HCT116 (cell line): ENCODE data around the gene ELAVL3. TPM values are rescaled to one million over a fixed set of nuclear protein-coding genes. Genes with fewer than 3 reads are reported as not detected.

Experiments
- ATAC-seq: fragments of 200-7000 bp; cut with Tn5 transposase; 2 replicates; pipeline ENCODE4 v1.9.1; 2020; ENCODE audit warnings: mild to moderate bottlenecking, moderate library complexity
- BruUV-seq: library from RNA; stranded (reverse); fragments of 400-500 nt; replicated peaks from 2 replicates; lab custom pipeline; 2021; lab: Mats Ljungman, UMichigan
- CTCF ChIA-PET: fragments of 300-600 bp; sonication (Branson Sonifier 250); formaldehyde crosslinking; loops from one replicate; lab custom pipeline; 2021; ENCODE audit warnings: antibody characterized with exemption; lab: Charles Lee
- POLR2A ChIA-PET: fragments of 300-600, 350-600 bp; sonication (Branson Sonifier 250); formaldehyde crosslinking; loops from one replicate; lab custom pipeline; 2021; ENCODE audit warnings: antibody characterized with exemption; lab: Charles Lee
- RAD21 ChIA-PET, 2 experiments: fragments of 300-600 bp; sonication (Branson Sonifier 250); formaldehyde crosslinking; loops; one replicate each; lab custom pipeline; 2023; ENCODE audit warnings: low total read pairs in 2 of 2; ENCODE audit not compliant: uncharacterized antibody in 2 of 2, unreplicated experiment in 2 of 2, low non-redundant PET in 1 of 2; lab: Charles Lee
- DNase-seq: peaks from one replicate; pipeline ENCODE4 v3.0.0-alpha.2; 2010; ENCODE audit warnings: low read depth, low spot score
- H2AFZ ChIP-seq: fragments of 200-600 bp; shearing (Covaris generic), sonication (generic); 2 replicates; pipeline ENCODE4 v1.6.1; 2017; ENCODE audit warnings: low read depth, mixed run types, mixed read lengths, antibody characterized with exemption, low read length; ENCODE audit not compliant: poor library complexity, severe bottlenecking
- H3K27ac ChIP-seq: 2 replicates; pipeline ENCODE4 v1.5.1; 2012; ENCODE audit warnings: low read depth, low read length
- H3K27me3 ChIP-seq: fragments of 200-600 bp; sonication (generic); 2 replicates; pipeline ENCODE4 v1.6.1; 2016; ENCODE audit warnings: mixed run types, low read length, mixed read lengths; ENCODE audit not compliant: insufficient read depth
- H3K36me3 ChIP-seq, 2 experiments: fragments of 200-500 bp in 1 of 2; fragments of 200-600 bp in 1 of 2; sonication (Bioruptor generic) in 1 of 2; sonication (generic) in 1 of 2; 2 replicates each; pipeline versions ENCODE4 v1.5.1 to v1.6.1; 2014 to 2016; ENCODE audit warnings: low read length in 2 of 2, inconsistent platforms in 1 of 2, mixed read lengths in 1 of 2, mixed run types in 1 of 2; ENCODE audit not compliant: insufficient read depth in 2 of 2, control insufficient read depth in 1 of 2
- H3K4me1 ChIP-seq, 2 experiments: fragments of 200-600 bp in 1 of 2; sonication (generic) in 1 of 2; 2 replicates each; pipeline versions ENCODE4 v1.5.1 to v1.6.1; 2012 to 2017; ENCODE audit warnings: low read length in 2 of 2, inconsistent platforms in 1 of 2, mild to moderate bottlenecking in 1 of 2, mixed read lengths in 1 of 2, mixed run types in 1 of 2, moderate library complexity in 1 of 2; ENCODE audit not compliant: insufficient read depth in 2 of 2, control insufficient read depth in 1 of 2
- H3K4me2 ChIP-seq: fragments of 200-600 bp; sonication (generic); 2 replicates; pipeline ENCODE4 v1.6.1; 2017; ENCODE audit warnings: mixed run types, low read length, mixed read lengths
- H3K4me3 ChIP-seq, 2 experiments: fragments of 200-600 bp in 1 of 2; sonication (generic) in 1 of 2; replicated peaks in 1 of 2; 2 replicates each; pipeline ENCODE4 v1.5.1; 2011 to 2016; ENCODE audit warnings: low read length in 2 of 2, control low read depth in 1 of 2, low read depth in 1 of 2, mild to moderate bottlenecking in 1 of 2, mixed read lengths in 1 of 2, mixed run types in 1 of 2
- H3K79me2 ChIP-seq: fragments of 200-600 bp; sonication (generic); 2 replicates; pipeline ENCODE4 v1.6.1; 2017; ENCODE audit warnings: mild to moderate bottlenecking, mixed run types, low read length, moderate library complexity, mixed read lengths; ENCODE audit not compliant: insufficient read depth
- H3K9ac ChIP-seq: fragments of 200-600 bp; sonication (generic); 2 replicates; pipeline ENCODE4 v1.6.1; 2016; ENCODE audit warnings: low read length, mixed read lengths
- H3K9me2 ChIP-seq: fragments of 200-600 bp; sonication (generic), shearing (Covaris generic); 2 replicates; pipeline ENCODE4 v1.6.1; 2017; ENCODE audit warnings: mixed run types, mild to moderate bottlenecking, moderate library complexity; ENCODE audit not compliant: insufficient read depth
- H3K9me3 ChIP-seq, 2 experiments: fragments of 200-500 bp in 1 of 2; fragments of 200-600 bp in 1 of 2; sonication (Bioruptor generic) in 1 of 2; sonication (generic) in 1 of 2; 2 replicates each; pipeline ENCODE4 v1.6.1; 2014 to 2017; ENCODE audit warnings: low read length in 2 of 2, mixed read lengths in 2 of 2, inconsistent platforms in 1 of 2, low read depth in 1 of 2, mild to moderate bottlenecking in 1 of 2, mixed run types in 1 of 2, moderate library complexity in 1 of 2; ENCODE audit not compliant: control insufficient read depth in 1 of 2, insufficient read depth in 1 of 2
- H4K20me1 ChIP-seq: fragments of 200-600 bp; sonication (generic), shearing (Covaris generic); 2 replicates; pipeline ENCODE4 v1.6.1; 2017; ENCODE audit warnings: mixed run types, mild to moderate bottlenecking, moderate library complexity; ENCODE audit not compliant: insufficient read depth
- EGR1 ChIP-seq: IDR thresholded peaks from 2 replicates; pipeline ENCODE4 v1.6.1; 2012; ENCODE audit warnings: low read depth
- EZH2 ChIP-seq: fragments of 200-600 bp; sonication (generic); IDR thresholded peaks from 2 replicates; pipeline ENCODE4 v1.6.1; 2017; ENCODE audit warnings: antibody characterized with exemption, mixed run types
- POLR2A ChIP-seq: IDR thresholded peaks from 2 replicates; pipeline ENCODE4 v1.7.0; 2011; ENCODE audit warnings: borderline replicate concordance; ENCODE audit not compliant: insufficient read depth, insufficient read length; ENCODE audit errors: extremely low read depth
- POLR2AphosphoS5 ChIP-seq: IDR thresholded peaks from 2 replicates; pipeline ENCODE4 v1.6.1; 2011; ENCODE audit warnings: mild to moderate bottlenecking, low read depth, low read length, moderate library complexity
- SIN3A ChIP-seq: IDR thresholded peaks from 2 replicates; pipeline ENCODE4 v1.6.1; 2012; ENCODE audit warnings: low read depth
- TCF7L2 ChIP-seq: IDR thresholded peaks from 2 replicates; pipeline ENCODE4 v1.7.0; 2011; ENCODE audit warnings: borderline replicate concordance, inconsistent platforms; ENCODE audit not compliant: insufficient read depth, insufficient read length; ENCODE audit errors: extremely low read depth
- ZFX ChIP-seq: fragments of 450-650 bp; IDR thresholded peaks from 2 replicates; pipeline ENCODE4 v1.6.1; 2017
- intact Hi-C: fragments of 100-400 bp; cut with micrococcal nuclease; formaldehyde crosslinking; loops from 2 replicates; pipeline ENCODE4 v1.10.0; 2022
- total RNA-seq: library from RNA; stranded (reverse); gene quantifications from one replicate; pipeline ENCODE4 v1.2.1, GENCODE V29; 2021; ENCODE audit not compliant: unreplicated experiment

The ELAVL3 gene
- total RNA-seq, 1 experiment from 2014 or later, result 0.05 TPM

DNA sequence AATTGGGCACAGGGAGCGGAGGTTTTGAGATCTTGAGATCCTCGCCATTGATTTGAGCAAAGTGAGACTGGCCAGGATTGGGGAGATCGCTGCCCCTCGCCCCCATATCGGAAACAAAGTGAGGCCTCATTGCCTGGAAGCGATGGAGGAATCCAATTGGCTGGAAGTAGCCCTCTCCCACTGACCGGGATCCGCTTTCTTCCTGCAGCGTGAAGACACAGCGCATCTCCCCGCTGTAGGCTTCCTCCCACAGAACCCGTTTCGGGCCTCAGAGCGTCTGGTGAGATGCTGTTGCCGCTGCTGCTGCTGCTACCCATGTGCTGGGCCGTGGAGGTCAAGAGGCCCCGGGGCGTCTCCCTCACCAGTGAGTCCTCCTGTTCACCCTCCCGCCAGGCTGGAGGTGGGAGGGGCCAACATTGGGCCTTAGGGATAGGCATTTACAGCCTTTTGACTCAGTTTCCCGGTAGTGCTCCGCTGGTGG, 45.0 kb downstream of the ELAVL3 start:
- ATAC-seq (peak; percentile 12), DNase-seq (no peak)
- H3K9me3 ChIP-seq, result no peaks in the 10 kb centered on the region
- H4K20me1 ChIP-seq, result no peaks in the 10 kb centered on the region
- no peak overlapping the region for H2AFZ ChIP-seq
- CTCF ChIA-PET, result interaction anchor here (0.6 to 1.6 kb wide), 16 partner anchors 8 to 186 kb away, joined by 3 to 48 read pairs (median 4); partner anchors contain the start of genes ELOF1, EPOR, RGL3 and SWSAP1
- peaks cover 11 to 17% of the 10 kb centered on the region in 2 experiments for H3K4me1 ChIP-seq
- POLR2A ChIA-PET, result interaction anchor here (0.6 to 1.4 kb wide), 5 partner anchors 14 to 61 kb away, joined by 3 to 9 read pairs (median 6); partner anchors contain the start of genes EPOR and RGL3
- H3K27me3 ChIP-seq, result no peaks in the 10 kb centered on the region
- BruUV-seq, result TSS peak; percentile 78
- TF ChIP-seq SIN3A, result no peak
- TF ChIP-seq TCF7L2, result no peak
- TF ChIP-seq POLR2AphosphoS5, result no peak
- TF ChIP-seq EGR1, result no peak
- TF ChIP-seq EZH2, result no peak
- TF ChIP-seq ZFX, result peak; percentile 9; the same call in 1 of the 2 replicates
- TF ChIP-seq POLR2A, result no peak
- H3K9ac ChIP-seq, result peak overlapping the region; percentile 98
- H3K36me3 ChIP-seq, result peaks cover 18 to 22% of the 10 kb centered on the region in 2 experiments; a peak in 3 of 4 replicates
- intact Hi-C loops, result loop anchor here (1.0 to 5.0 kb wide), 2 partner anchors 55 to 144 kb away; no protein-coding TSS in a partner anchor
- RAD21 ChIA-PET, result interaction anchor here (0.6 to 1.4 kb wide), 3 partner anchors 53 to 55 kb away, joined by 3 read pairs; no protein-coding TSS in a partner anchor
- peak overlapping the region; percentile 98 for H3K4me2 ChIP-seq
- H3K27ac ChIP-seq, result peak overlapping the region; percentile 70
- peaks cover 33% of the 10 kb centered on the region for H3K79me2 ChIP-seq
- no peaks in the 10 kb centered on the region for H3K9me2 ChIP-seq
- peak overlapping the region; percentile 70 to 98 for H3K4me3 ChIP-seq
